ENCODE data around the gene POLN.

GRCh38 chr4:2254665-2255500 is 13.0 kb upstream of the POLN start:
- TF ChIP-seq CTCF (IDR thresholded peaks at IDR 0.05) (no peak), POLR2A (IDR thresholded peaks at IDR 0.05) (no peak)

Data from stomach (tissue), 4 donors.